GM12878 (cell line): ENCODE results near the gene WHAMM. TPM values are rescaled to one million over a fixed set of nuclear protein-coding genes. Genes with fewer than 3 reads are reported as not detected.

Experiments used
- ATAC-seq: fragments of 200-7000 bp; cut with Tn5 transposase; 3 replicates; pipeline ENCODE4 v1.9.1; 2020; ENCODE audit warnings: mild to moderate bottlenecking, moderate library complexity
- BruUV-seq: library from RNA; stranded (reverse); fragments of 400-500 nt; replicated peaks from 2 replicates; lab custom pipeline; 2021; lab: Mats Ljungman, UMichigan
- CTCF ChIA-PET: fragments of 300-600 bp; sonication (Branson Sonifier 250); formaldehyde crosslinking; extraction: SDS; loops from one replicate; lab custom pipeline; 2021; ENCODE audit warnings: inconsistent platforms; lab: Yijun Ruan, JAX
- POLR2A ChIA-PET: fragments of 350-600 bp; formaldehyde crosslinking; extraction: SDS; loops from one replicate; lab custom pipeline; 2021; ENCODE audit warnings: inconsistent platforms; lab: Charles Lee
- RAD21 ChIA-PET: fragments of 300-600 bp; sonication (Branson Sonifier 250); formaldehyde crosslinking; loops from one replicate; lab custom pipeline; 2023; ENCODE audit warnings: antibody characterized with exemption; ENCODE audit not compliant: unreplicated experiment; lab: Charles Lee
- SMC1A ChIA-PET: fragments of 300-600 bp; sonication (Branson Sonifier 250); formaldehyde crosslinking; loops from one replicate; lab custom pipeline; 2023; ENCODE audit not compliant: unreplicated experiment, uncharacterized antibody; lab: Charles Lee
- DNase-seq: peaks from one replicate; pipeline ENCODE4 v3.0.0-alpha.2; 2011; ENCODE audit warnings: low read depth, low spot score
- FAIRE-seq: peaks from 3 replicates; lab custom pipeline; 2011; peaks lifted over from hg19 to GRCh38; lab: Jason Lieb, UNC
- H2AFZ ChIP-seq: 2 replicates; pipeline ENCODE4 v1.6.0; 2011; ENCODE audit warnings: low read depth, low read length, control low read depth; ENCODE audit not compliant: control insufficient read depth
- H3K27ac ChIP-seq: 2 replicates; pipeline ENCODE4 v1.5.1; 2011; ENCODE audit warnings: control low read depth; ENCODE audit not compliant: control insufficient read depth, insufficient read depth
- H3K27me3 ChIP-seq, 2 experiments: replicated peaks in 1 of 2; 2 replicates each; pipeline versions ENCODE4 v1.6.0 to v1.6.1; 2011; ENCODE audit warnings: low read length in 1 of 2; ENCODE audit not compliant: control insufficient read depth in 2 of 2, insufficient read depth in 2 of 2
- H3K36me3 ChIP-seq, 2 experiments: 2 replicates each; pipeline ENCODE4 v1.5.1; 2011; ENCODE audit warnings: low read length in 1 of 2; ENCODE audit not compliant: control insufficient read depth in 2 of 2, insufficient read depth in 2 of 2
- H3K4me1 ChIP-seq: 2 replicates; pipeline ENCODE4 v1.6.1; 2011; ENCODE audit warnings: mild to moderate bottlenecking, low read length, moderate library complexity, mixed read lengths; ENCODE audit not compliant: control insufficient read depth, insufficient read depth
- H3K4me2 ChIP-seq: 2 replicates; pipeline ENCODE4 v1.6.0; 2011; ENCODE audit warnings: control low read depth; ENCODE audit not compliant: control insufficient read depth, insufficient read depth
- H3K4me3 ChIP-seq: fragments of 200-600 bp; sonication (generic); 2 replicates; pipeline ENCODE4 v1.5.1; 2016
- H3K79me2 ChIP-seq: 2 replicates; pipeline ENCODE4 v1.6.0; 2011; ENCODE audit warnings: low read length; ENCODE audit not compliant: control insufficient read depth, insufficient read depth
- H3K9ac ChIP-seq: 2 replicates; pipeline ENCODE4 v1.8.0; 2011; ENCODE audit warnings: low read length, control low read depth, mixed read lengths; ENCODE audit not compliant: control insufficient read depth, insufficient read depth
- H3K9me3 ChIP-seq: replicated peaks from 3 replicates; pipeline ENCODE4 v1.5.1; 2011; ENCODE audit warnings: mild to moderate bottlenecking, low read length; ENCODE audit not compliant: control insufficient read depth, insufficient read depth
- H4K20me1 ChIP-seq: 2 replicates; pipeline ENCODE4 v1.6.0; 2011; ENCODE audit not compliant: control insufficient read depth, insufficient read depth
- HCFC1 ChIP-seq: fragments of 150-350 bp; IDR thresholded peaks from 2 replicates; pipeline ENCODE4 v1.6.1; 2014; ENCODE audit warnings: low read length
- IKZF1 ChIP-seq: fragments of 450-650 bp; conservative IDR thresholded peaks from 2 replicates; pipeline ENCODE4 v1.6.1; 2017; ENCODE audit warnings: antibody characterized with exemption, mild to moderate bottlenecking
- MEF2B ChIP-seq: fragments of 450-650 bp; IDR thresholded peaks from 2 replicates; pipeline ENCODE4 v1.6.1; 2018; ENCODE audit warnings: mild to moderate bottlenecking, moderate library complexity; ENCODE audit not compliant: partially characterized antibody, poor library complexity, severe bottlenecking
- PML ChIP-seq: IDR thresholded peaks from 2 replicates; pipeline ENCODE4 v1.6.1; 2012; ENCODE audit warnings: low read length, inconsistent platforms
- POLR2AphosphoS2 ChIP-seq: IDR thresholded peaks from 2 replicates; pipeline ENCODE4 v1.6.1; 2011; ENCODE audit warnings: low read depth, mild to moderate bottlenecking, low read length, improper control_type of control experiment, moderate library complexity
- RCOR1 ChIP-seq: conservative IDR thresholded peaks from 2 replicates; pipeline ENCODE4 v1.6.1; 2012; ENCODE audit warnings: low read depth, low read length, improper control_type of control experiment
- SUZ12 ChIP-seq: fragments of 200-600 bp; sonication (generic); IDR thresholded peaks from one replicate; pipeline ENCODE4 v1.6.1; 2018; ENCODE audit warnings: antibody characterized with exemption, mild to moderate bottlenecking; ENCODE audit not compliant: unreplicated experiment
- WGBS: methylation state at CpG from one replicate; pipeline ENCODE4 v1.1.6; 2016; ENCODE audit warnings: low lambda C conversion rate; ENCODE audit not compliant: insufficient replicate concordance, insufficient coverage; ENCODE audit errors: missing lambda C conversion rate; 5-methylcytosine and 5-hydroxymethylcytosine counted together
- in situ Hi-C: fragments of 300-500 bp; cut with MboI; formaldehyde crosslinking; loops from 9 replicates; pipeline ENCODE4 v1.14.3; 2018; ENCODE audit warnings: mixed read lengths
- intact Hi-C: fragments of 100-400 bp; cut with micrococcal nuclease; formaldehyde crosslinking; loops from one replicate; pipeline ENCODE4 v1.14.2; 2022; ENCODE audit not compliant: unreplicated experiment
- polyA plus RNA-seq, 11 experiments: library from polyadenylated mRNA; depleted of rRNA in 4 of 11; unstranded in 6 of 11; stranded (reverse) in 5 of 11; fragments of >200 nt; fragmentation: Nextera tagmentation in 4 of 11; fragmentation: Illumina TruSeq in 1 of 11; extraction: Ambion mirVana in 4 of 11; extraction: Trizol in 1 of 11; gene quantifications; 1 replicate in 1 of 11; 2 replicates in 10 of 11; pipeline versions ENCODE4 v1.2.1 to v1.2.3, GENCODE V29; 2011 to 2016; ENCODE audit warnings: inconsistent platforms in 2 of 11, missing spikeins in 2 of 11, low read depth in 1 of 11
- total RNA-seq, 4 experiments: library from RNA; depleted of rRNA in 3 of 4; stranded (reverse); fragments of >200 nt in 3 of 4; fragmentation: Illumina TruSeq in 1 of 4; extraction: Trizol in 1 of 4; gene quantifications; 2 replicates each; pipeline versions ENCODE4 v1.2.1 to v1.2.3, GENCODE V29; 2013 to 2021
- TF ChIP-seq, protein P1 (sequence below): fragments of 450-650 bp; IDR thresholded peaks from 2 replicates; pipeline ENCODE4 v1.6.1; 2017; ENCODE audit warnings: antibody characterized with exemption, mild to moderate bottlenecking, moderate library complexity
- TF ChIP-seq, protein P2 (sequence below): IDR thresholded peaks from 2 replicates; pipeline ENCODE4 v1.6.1; 2012; ENCODE audit warnings: mild to moderate bottlenecking, low read depth, low read length
- TF ChIP-seq, protein P3 (sequence below): IDR thresholded peaks from 2 replicates; pipeline ENCODE4 v1.6.1; 2012; ENCODE audit warnings: improper control_type of control experiment, low read depth, low read length; ENCODE audit not compliant: insufficient replicate concordance

Gene WHAMM
- total and polyA plus RNA-seq, 10 of the 15 experiments (the other 5 are each of a cell fraction or from before 2014, with no cell fraction given): 0.87 to 6.7 (median 2.5) TPM

DNA sequence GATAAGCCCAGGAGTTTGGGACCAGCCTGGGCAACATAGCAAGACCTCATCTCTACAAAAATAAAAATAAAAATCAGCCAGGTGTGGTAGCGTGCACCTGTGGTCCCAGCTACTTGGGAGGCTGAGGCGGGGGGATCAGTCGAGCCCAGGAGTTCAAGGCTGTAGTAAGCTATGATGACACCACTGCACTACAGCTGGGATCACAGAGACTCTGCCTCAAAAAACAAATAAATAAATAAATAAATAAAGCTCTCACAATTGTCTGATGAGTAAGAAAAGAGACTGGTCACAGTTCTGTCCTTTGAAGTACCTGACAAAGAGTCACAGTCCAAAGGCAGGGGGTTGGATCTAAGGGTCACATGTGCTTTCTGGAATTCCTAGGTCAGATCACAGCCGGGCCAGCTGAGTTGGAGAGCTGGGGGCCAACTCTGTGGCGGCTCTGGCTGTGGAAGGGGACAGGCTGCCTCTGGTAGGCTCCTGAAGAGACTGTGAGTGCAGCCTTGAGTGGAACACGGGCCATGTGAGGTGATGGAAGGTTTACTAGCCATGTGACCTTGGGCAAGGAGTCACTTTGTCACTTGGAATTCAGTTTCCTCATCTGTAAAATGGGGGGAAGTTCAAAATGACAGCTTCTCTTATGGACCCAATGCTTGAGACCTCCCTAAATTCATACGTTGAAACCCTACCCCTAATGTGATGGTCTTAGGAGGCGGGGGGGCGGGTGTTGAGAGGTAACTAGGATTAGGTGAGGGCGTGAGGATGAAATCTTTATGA, 47.2 kb downstream of the WHAMM start (continued):
- TF ChIP-seq RCOR1 (no peak), MEF2B (no peak)

DNA sequence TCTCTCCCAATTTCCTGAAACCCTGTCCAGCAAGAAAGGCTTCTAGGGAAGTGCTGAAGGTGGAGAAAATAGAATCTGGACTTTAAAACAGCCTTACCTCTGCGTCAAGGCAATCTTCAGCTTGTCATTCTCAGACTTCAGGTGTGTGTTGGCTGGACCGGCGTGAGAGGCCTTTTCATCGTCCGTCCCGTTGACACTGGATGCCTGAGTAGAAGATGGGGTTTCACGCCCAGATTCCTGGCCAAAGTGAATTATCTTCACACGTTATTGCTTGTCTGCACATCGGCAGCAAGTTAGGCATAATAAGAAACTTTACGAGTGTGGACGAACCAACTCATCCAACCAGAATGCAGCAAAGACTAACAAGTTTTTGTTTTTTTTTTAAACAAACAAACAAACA, 49.5 kb downstream of the WHAMM start:
- intact Hi-C loops: no loop called here
- H4K20me1 ChIP-seq: no peaks in the 10 kb centered on the region
- H2AFZ ChIP-seq: no peak overlapping the region
- CTCF ChIA-PET: interaction anchor here (1.4 kb wide), 1 partner anchor 9 kb away, joined by 4 read pairs; no protein-coding TSS in a partner anchor
- in situ Hi-C loops: no loop called here
- SMC1A ChIA-PET: no interaction called here
- no peaks in the 10 kb centered on the region for H3K36me3 ChIP-seq
- POLR2A ChIA-PET: no interaction called here
- BruUV-seq: no TSS peak
- ATAC-seq (no peak), DNase-seq (no peak), FAIRE-seq (no peak)
- WGBS: 81% methylated on average over 11 of the region's 11 CpGs
- H3K79me2 ChIP-seq: no peaks in the 10 kb centered on the region
- no peak overlapping the region for H3K4me2 ChIP-seq
- H3K9me3 ChIP-seq: no peaks in the 10 kb centered on the region
- no peak overlapping the region for H3K9ac ChIP-seq
- H3K27me3 ChIP-seq: no peaks in the 10 kb centered on the region
- H3K4me1 ChIP-seq: no peaks in the 10 kb centered on the region
- no peak overlapping the region for H3K27ac ChIP-seq
- H3K4me3 ChIP-seq: no peak overlapping the region
- RAD21 ChIA-PET: no interaction called here
- TF ChIP-seq IKZF1: no peak
- TF ChIP-seq, protein P1, sequence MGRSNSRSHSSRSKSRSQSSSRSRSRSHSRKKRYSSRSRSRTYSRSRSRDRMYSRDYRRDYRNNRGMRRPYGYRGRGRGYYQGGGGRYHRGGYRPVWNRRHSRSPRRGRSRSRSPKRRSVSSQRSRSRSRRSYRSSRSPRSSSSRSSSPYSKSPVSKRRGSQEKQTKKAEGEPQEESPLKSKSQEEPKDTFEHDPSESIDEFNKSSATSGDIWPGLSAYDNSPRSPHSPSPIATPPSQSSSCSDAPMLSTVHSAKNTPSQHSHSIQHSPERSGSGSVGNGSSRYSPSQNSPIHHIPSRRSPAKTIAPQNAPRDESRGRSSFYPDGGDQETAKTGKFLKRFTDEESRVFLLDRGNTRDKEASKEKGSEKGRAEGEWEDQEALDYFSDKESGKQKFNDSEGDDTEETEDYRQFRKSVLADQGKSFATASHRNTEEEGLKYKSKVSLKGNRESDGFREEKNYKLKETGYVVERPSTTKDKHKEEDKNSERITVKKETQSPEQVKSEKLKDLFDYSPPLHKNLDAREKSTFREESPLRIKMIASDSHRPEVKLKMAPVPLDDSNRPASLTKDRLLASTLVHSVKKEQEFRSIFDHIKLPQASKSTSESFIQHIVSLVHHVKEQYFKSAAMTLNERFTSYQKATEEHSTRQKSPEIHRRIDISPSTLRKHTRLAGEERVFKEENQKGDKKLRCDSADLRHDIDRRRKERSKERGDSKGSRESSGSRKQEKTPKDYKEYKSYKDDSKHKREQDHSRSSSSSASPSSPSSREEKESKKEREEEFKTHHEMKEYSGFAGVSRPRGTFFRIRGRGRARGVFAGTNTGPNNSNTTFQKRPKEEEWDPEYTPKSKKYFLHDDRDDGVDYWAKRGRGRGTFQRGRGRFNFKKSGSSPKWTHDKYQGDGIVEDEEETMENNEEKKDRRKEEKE: no peak
- TF ChIP-seq, protein P2, sequence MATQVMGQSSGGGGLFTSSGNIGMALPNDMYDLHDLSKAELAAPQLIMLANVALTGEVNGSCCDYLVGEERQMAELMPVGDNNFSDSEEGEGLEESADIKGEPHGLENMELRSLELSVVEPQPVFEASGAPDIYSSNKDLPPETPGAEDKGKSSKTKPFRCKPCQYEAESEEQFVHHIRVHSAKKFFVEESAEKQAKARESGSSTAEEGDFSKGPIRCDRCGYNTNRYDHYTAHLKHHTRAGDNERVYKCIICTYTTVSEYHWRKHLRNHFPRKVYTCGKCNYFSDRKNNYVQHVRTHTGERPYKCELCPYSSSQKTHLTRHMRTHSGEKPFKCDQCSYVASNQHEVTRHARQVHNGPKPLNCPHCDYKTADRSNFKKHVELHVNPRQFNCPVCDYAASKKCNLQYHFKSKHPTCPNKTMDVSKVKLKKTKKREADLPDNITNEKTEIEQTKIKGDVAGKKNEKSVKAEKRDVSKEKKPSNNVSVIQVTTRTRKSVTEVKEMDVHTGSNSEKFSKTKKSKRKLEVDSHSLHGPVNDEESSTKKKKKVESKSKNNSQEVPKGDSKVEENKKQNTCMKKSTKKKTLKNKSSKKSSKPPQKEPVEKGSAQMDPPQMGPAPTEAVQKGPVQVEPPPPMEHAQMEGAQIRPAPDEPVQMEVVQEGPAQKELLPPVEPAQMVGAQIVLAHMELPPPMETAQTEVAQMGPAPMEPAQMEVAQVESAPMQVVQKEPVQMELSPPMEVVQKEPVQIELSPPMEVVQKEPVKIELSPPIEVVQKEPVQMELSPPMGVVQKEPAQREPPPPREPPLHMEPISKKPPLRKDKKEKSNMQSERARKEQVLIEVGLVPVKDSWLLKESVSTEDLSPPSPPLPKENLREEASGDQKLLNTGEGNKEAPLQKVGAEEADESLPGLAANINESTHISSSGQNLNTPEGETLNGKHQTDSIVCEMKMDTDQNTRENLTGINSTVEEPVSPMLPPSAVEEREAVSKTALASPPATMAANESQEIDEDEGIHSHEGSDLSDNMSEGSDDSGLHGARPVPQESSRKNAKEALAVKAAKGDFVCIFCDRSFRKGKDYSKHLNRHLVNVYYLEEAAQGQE: no peak
- no peak for TF ChIP-seq POLR2AphosphoS2
- TF ChIP-seq, protein P3, sequence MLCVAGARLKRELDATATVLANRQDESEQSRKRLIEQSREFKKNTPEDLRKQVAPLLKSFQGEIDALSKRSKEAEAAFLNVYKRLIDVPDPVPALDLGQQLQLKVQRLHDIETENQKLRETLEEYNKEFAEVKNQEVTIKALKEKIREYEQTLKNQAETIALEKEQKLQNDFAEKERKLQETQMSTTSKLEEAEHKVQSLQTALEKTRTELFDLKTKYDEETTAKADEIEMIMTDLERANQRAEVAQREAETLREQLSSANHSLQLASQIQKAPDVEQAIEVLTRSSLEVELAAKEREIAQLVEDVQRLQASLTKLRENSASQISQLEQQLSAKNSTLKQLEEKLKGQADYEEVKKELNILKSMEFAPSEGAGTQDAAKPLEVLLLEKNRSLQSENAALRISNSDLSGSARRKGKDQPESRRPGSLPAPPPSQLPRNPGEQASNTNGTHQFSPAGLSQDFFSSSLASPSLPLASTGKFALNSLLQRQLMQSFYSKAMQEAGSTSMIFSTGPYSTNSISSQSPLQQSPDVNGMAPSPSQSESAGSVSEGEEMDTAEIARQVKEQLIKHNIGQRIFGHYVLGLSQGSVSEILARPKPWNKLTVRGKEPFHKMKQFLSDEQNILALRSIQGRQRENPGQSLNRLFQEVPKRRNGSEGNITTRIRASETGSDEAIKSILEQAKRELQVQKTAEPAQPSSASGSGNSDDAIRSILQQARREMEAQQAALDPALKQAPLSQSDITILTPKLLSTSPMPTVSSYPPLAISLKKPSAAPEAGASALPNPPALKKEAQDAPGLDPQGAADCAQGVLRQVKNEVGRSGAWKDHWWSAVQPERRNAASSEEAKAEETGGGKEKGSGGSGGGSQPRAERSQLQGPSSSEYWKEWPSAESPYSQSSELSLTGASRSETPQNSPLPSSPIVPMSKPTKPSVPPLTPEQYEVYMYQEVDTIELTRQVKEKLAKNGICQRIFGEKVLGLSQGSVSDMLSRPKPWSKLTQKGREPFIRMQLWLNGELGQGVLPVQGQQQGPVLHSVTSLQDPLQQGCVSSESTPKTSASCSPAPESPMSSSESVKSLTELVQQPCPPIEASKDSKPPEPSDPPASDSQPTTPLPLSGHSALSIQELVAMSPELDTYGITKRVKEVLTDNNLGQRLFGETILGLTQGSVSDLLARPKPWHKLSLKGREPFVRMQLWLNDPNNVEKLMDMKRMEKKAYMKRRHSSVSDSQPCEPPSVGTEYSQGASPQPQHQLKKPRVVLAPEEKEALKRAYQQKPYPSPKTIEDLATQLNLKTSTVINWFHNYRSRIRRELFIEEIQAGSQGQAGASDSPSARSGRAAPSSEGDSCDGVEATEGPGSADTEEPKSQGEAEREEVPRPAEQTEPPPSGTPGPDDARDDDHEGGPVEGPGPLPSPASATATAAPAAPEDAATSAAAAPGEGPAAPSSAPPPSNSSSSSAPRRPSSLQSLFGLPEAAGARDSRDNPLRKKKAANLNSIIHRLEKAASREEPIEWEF: no peak
- no peak for TF ChIP-seq PML
- no peak for TF ChIP-seq HCFC1
- no peak for TF ChIP-seq SUZ12
